GM23248 (cell line): Measurements from ENCODE around the gene CGNL1. TPM values are rescaled to one million over a fixed set of nuclear protein-coding genes. Genes with fewer than 3 reads are reported as not detected.

Experiments used
- DNase-seq: peaks from one replicate; pipeline ENCODE4 v3.0.0-alpha.2; 2015
- H2AFZ ChIP-seq: fragments of 200-600 bp; sonication (generic); 2 replicates; pipeline ENCODE4 v1.6.1; 2016; ENCODE audit warnings: antibody characterized with exemption
- H3F3A ChIP-seq: fragments of 200-600 bp; sonication (generic); 2 replicates; pipeline ENCODE4 v1.6.1; 2016; ENCODE audit warnings: mild to moderate bottlenecking, antibody characterized with exemption, mixed run types; ENCODE audit not compliant: insufficient read depth
- H3K27ac ChIP-seq: fragments of 200-600 bp; sonication (generic); 2 replicates; pipeline ENCODE4 v1.5.1; 2016; ENCODE audit warnings: mild to moderate bottlenecking
- H3K27me3 ChIP-seq: fragments of 200-600 bp; sonication (generic); replicated peaks from 2 replicates; pipeline ENCODE4 v1.6.1; 2016; ENCODE audit warnings: mild to moderate bottlenecking; ENCODE audit not compliant: insufficient read depth
- H3K36me3 ChIP-seq: fragments of 200-600 bp; sonication (generic); 2 replicates; pipeline ENCODE4 v1.6.1; 2016; ENCODE audit warnings: low read depth, mild to moderate bottlenecking
- H3K4me1 ChIP-seq: fragments of 200-600 bp; sonication (generic); 2 replicates; pipeline ENCODE4 v1.6.1; 2016; ENCODE audit warnings: mild to moderate bottlenecking; ENCODE audit not compliant: insufficient read depth
- H3K4me2 ChIP-seq: fragments of 200-600 bp; sonication (generic); one replicate; pipeline ENCODE4 v1.6.1; 2016; ENCODE audit warnings: mild to moderate bottlenecking; ENCODE audit not compliant: unreplicated experiment
- H3K4me3 ChIP-seq: fragments of 200-600 bp; sonication (generic); 2 replicates; pipeline ENCODE4 v1.5.1; 2016; ENCODE audit warnings: mild to moderate bottlenecking
- H3K79me2 ChIP-seq: fragments of 200-600 bp; sonication (generic); 2 replicates; pipeline ENCODE4 v1.6.1; 2016; ENCODE audit warnings: mild to moderate bottlenecking; ENCODE audit not compliant: insufficient read depth
- H3K9ac ChIP-seq: fragments of 200-600 bp; sonication (generic); 2 replicates; pipeline ENCODE4 v1.6.1; 2016; ENCODE audit warnings: mild to moderate bottlenecking
- H3K9me2 ChIP-seq: fragments of 200-600 bp; sonication (generic); 2 replicates; pipeline ENCODE4 v1.6.1; 2016; ENCODE audit warnings: mixed run types, mild to moderate bottlenecking, moderate library complexity; ENCODE audit not compliant: insufficient read depth
- H3K9me3 ChIP-seq: fragments of 200-600 bp; sonication (generic); one replicate; pipeline ENCODE4 v1.6.1; 2017; ENCODE audit warnings: low read depth
- H4K20me1 ChIP-seq: fragments of 200-600 bp; sonication (generic); 2 replicates; pipeline ENCODE4 v1.6.0; 2016; ENCODE audit not compliant: insufficient read depth
- EZH2 ChIP-seq: fragments of 200-600 bp; sonication (generic); IDR thresholded peaks from 2 replicates; pipeline ENCODE4 v1.6.1; 2018; ENCODE audit warnings: antibody characterized with exemption, mild to moderate bottlenecking; ENCODE audit not compliant: insufficient read depth, poor library complexity, severe bottlenecking
- EZH2phosphoT487 ChIP-seq: fragments of 200-600 bp; sonication (generic); IDR thresholded peaks from 2 replicates; pipeline ENCODE4 v1.6.1; 2018; ENCODE audit warnings: antibody characterized with exemption, moderate library complexity, mild to moderate bottlenecking, low read depth; ENCODE audit not compliant: insufficient read depth
- WGBS, 2 experiments: methylation state at CpG; one replicate each; pipeline ENCODE4 v1.1.6; 2015 to 2017; ENCODE audit warnings: low lambda C conversion rate in 2 of 2, low coverage in 1 of 2; ENCODE audit errors: missing lambda C conversion rate in 2 of 2; 5-methylcytosine and 5-hydroxymethylcytosine counted together
- in situ Hi-C: fragments of 300-500 bp; cut with MboI; formaldehyde crosslinking; loops from 2 replicates; pipeline ENCODE4 v1.15.0; 2020
- polyA plus RNA-seq: library from polyadenylated mRNA; unstranded; fragments of >200 nt; fragmentation: Nextera tagmentation; extraction: Ambion mirVana; gene quantifications from 2 replicates; pipeline ENCODE4 v1.2.1, GENCODE V29; 2016
- total RNA-seq: library from RNA; depleted of rRNA; stranded (reverse); fragments of >200 nt; shearing (Covaris generic); gene quantifications from 2 replicates; pipeline ENCODE4 v1.2.3, GENCODE V29; 2014

CGNL1 gene
- total and polyA plus RNA-seq, 2 experiments from 2014 or later, result 0.11 TPM

- in situ Hi-C loops, result no loop called here
- H4K20me1 ChIP-seq, result no peaks in the 10 kb centered on the region
- no peak overlapping the region for H3K27ac ChIP-seq
- H2AFZ ChIP-seq, result no peak overlapping the region
- H3K9me3 ChIP-seq, result no peaks in the 10 kb centered on the region
- no peaks in the 10 kb centered on the region for H3K27me3 ChIP-seq
- H3F3A ChIP-seq, result peaks cover 14% of the 10 kb centered on the region
- WGBS, 2 experiments, result 85 to 90% methylated on average over 9 of the region's 9 CpGs
- H3K4me3 ChIP-seq, result no peak overlapping the region
- H3K4me2 ChIP-seq, result no peak overlapping the region
- no peak for DNase-seq
- H3K9me2 ChIP-seq, result no peaks in the 10 kb centered on the region
- TF ChIP-seq EZH2, result no peak
- TF ChIP-seq EZH2phosphoT487, result no peak
- no peaks in the 10 kb centered on the region for H3K36me3 ChIP-seq
- peaks cover 22% of the 10 kb centered on the region for H3K4me1 ChIP-seq
- no peaks in the 10 kb centered on the region for H3K79me2 ChIP-seq
- no peak overlapping the region for H3K9ac ChIP-seq
Observed at GRCh38 chr15:57510647-57511046, 134.3 kb downstream of the CGNL1 start.

- Histone ChIP-seq H3K4me3 (no peak overlapping the region), H3K79me2 (no peaks in the 10 kb centered on the region), H3F3A (no peaks in the 10 kb centered on the region), H3K36me3 (no peaks in the 10 kb centered on the region), H3K27me3 (no peaks in the 10 kb centered on the region), H3K4me2 (no peak overlapping the region), H3K4me1 (no peaks in the 10 kb centered on the region), H3K9me3 (no peaks in the 10 kb centered on the region), H2AFZ (no peak overlapping the region), H4K20me1 (no peaks in the 10 kb centered on the region), H3K9ac (no peak overlapping the region), H3K27ac (no peak overlapping the region), H3K9me2 (no peaks in the 10 kb centered on the region)
- in situ Hi-C loops, result no loop called here
- DNase-seq, result no peak
- 76 to 78% methylated on average over 22 of the region's 22 CpGs for WGBS, 2 experiments
- TF ChIP-seq EZH2phosphoT487 (no peak), EZH2 (no peak)
Observed at GRCh38 chr15:57516327-57517029, 140.2 kb downstream of the CGNL1 start.

- no peaks in the 10 kb centered on the region for H3K9me2 ChIP-seq
- H3K27me3 ChIP-seq, result no peaks in the 10 kb centered on the region
- H3K9me3 ChIP-seq, result no peaks in the 10 kb centered on the region
- no peak overlapping the region for H2AFZ ChIP-seq
- H3K4me2 ChIP-seq, result no peak overlapping the region
- H3F3A ChIP-seq, result no peaks in the 10 kb centered on the region
- 80 to 83% methylated on average over 6 of the region's 6 CpGs for WGBS, 2 experiments
- H3K9ac ChIP-seq, result no peak overlapping the region
- H3K4me1 ChIP-seq, result no peaks in the 10 kb centered on the region
- no peak overlapping the region for H3K4me3 ChIP-seq
- TF ChIP-seq EZH2 (no peak), EZH2phosphoT487 (no peak)
- no peaks in the 10 kb centered on the region for H3K79me2 ChIP-seq
- no peaks in the 10 kb centered on the region for H3K36me3 ChIP-seq
- no peaks in the 10 kb centered on the region for H4K20me1 ChIP-seq
- no peak overlapping the region for H3K27ac ChIP-seq
- in situ Hi-C loops, result no loop called here
- no peak for DNase-seq
Observed at GRCh38 chr15:57517030-57517671, 140.8 kb downstream of the CGNL1 start.

- Histone ChIP-seq H3K4me3 (no peak overlapping the region), H3K27me3 (no peaks in the 10 kb centered on the region), H3K9me3 (no peaks in the 10 kb centered on the region), H3K79me2 (no peaks in the 10 kb centered on the region), H3K4me2 (no peak overlapping the region), H3K27ac (no peak overlapping the region), H4K20me1 (no peaks in the 10 kb centered on the region), H3K9me2 (no peaks in the 10 kb centered on the region), H2AFZ (no peak overlapping the region), H3K9ac (no peak overlapping the region), H3F3A (no peaks in the 10 kb centered on the region), H3K36me3 (no peaks in the 10 kb centered on the region), H3K4me1 (no peaks in the 10 kb centered on the region)
- no peak for TF ChIP-seq EZH2
- TF ChIP-seq EZH2phosphoT487, result no peak
- 84 to 85% methylated on average over 13 of the region's 13 CpGs for WGBS, 2 experiments
- no peak for DNase-seq
- in situ Hi-C loops, result no loop called here
Observed at GRCh38 chr15:57518779-57519405, 142.6 kb downstream of the CGNL1 start.
